Measurements from ENCODE around the gene DCTPP1. TPM values are rescaled to one million over a fixed set of nuclear protein-coding genes. Genes with fewer than 3 reads are reported as not detected.

The DCTPP1 gene
- total RNA-seq, 1 experiment from 2014 or later, result 64.1 TPM

GRCh38 chr16:30457743-30458560 lies 28.1 kb upstream of the DCTPP1 start:
- CTCF ChIA-PET, result interaction anchor here (0.6 kb wide), 1 partner anchor 53 kb away, joined by 4 read pairs; no protein-coding TSS in a partner anchor
- H3K4me2 ChIP-seq (ENCODE audit: low read length), result no peak overlapping the region
- no peak for TF ChIP-seq CTCF (conservative IDR thresholded peaks at IDR 0.05; ENCODE audit: low read depth, low read length)
- no peak for TF ChIP-seq EZH2phosphoT487 (IDR thresholded peaks at IDR 0.05; ENCODE audit: borderline replicate concordance, low read length)
- no peak overlapping the region for H3K4me3 ChIP-seq (ENCODE audit: low read length)
- no peaks in the 10 kb centered on the region for H3K27me3 ChIP-seq (ENCODE audit: low read length)
- H3K9ac ChIP-seq (ENCODE audit: low read length), result no peak overlapping the region
- BruUV-seq (replicated peaks), result no TSS peak
- no peak overlapping the region for H3K27ac ChIP-seq (ENCODE audit: low read length)
- no peaks in the 10 kb centered on the region for H4K20me1 ChIP-seq (ENCODE audit: low read length)
- H3K79me2 ChIP-seq (ENCODE audit: low read length), result no peaks in the 10 kb centered on the region
- intact Hi-C loops (cut with micrococcal nuclease), result no loop called here
- DNase-seq (no peak), ATAC-seq (no peak)
- no peaks in the 10 kb centered on the region for H3K36me3 ChIP-seq (ENCODE audit: low read depth, low read length)
- H3K4me1 ChIP-seq (ENCODE audit: insufficient read depth, low read length), result no peaks in the 10 kb centered on the region
- H3K9me2 ChIP-seq (replicated peaks; ENCODE audit: low read length), result no peaks in the 10 kb centered on the region
- no peak overlapping the region for H2AFZ ChIP-seq (ENCODE audit: low read length)
- H3F3A ChIP-seq (ENCODE audit: low read length, unreplicated experiment), result no peaks in the 10 kb centered on the region
- POLR2A ChIA-PET (ENCODE audit: unreplicated experiment), result no interaction called here
- no peaks in the 10 kb centered on the region for H3K9me3 ChIP-seq (ENCODE audit: low read length)

- CTCF ChIA-PET, result no interaction called here
- no peaks in the 10 kb centered on the region for H3K4me1 ChIP-seq (ENCODE audit: insufficient read depth, low read length)
- BruUV-seq (replicated peaks), result no TSS peak
Observed at GRCh38 chr16:30457256-30457655, 27.4 kb upstream of the DCTPP1 start.

More at GRCh38 chr16:30457256-30457655, 27.4 kb upstream of the DCTPP1 start:
- Histone ChIP-seq H3K9me2 (replicated peaks; ENCODE audit: low read length) (no peaks in the 10 kb centered on the region), H3K4me2 (ENCODE audit: low read length) (no peak overlapping the region), H2AFZ (ENCODE audit: low read length) (no peak overlapping the region), H3K27me3 (ENCODE audit: low read length) (no peaks in the 10 kb centered on the region), H3K36me3 (ENCODE audit: low read depth, low read length) (no peaks in the 10 kb centered on the region), H3K9ac (ENCODE audit: low read length) (no peak overlapping the region), H4K20me1 (ENCODE audit: low read length) (no peaks in the 10 kb centered on the region), H3K9me3 (ENCODE audit: low read length) (no peaks in the 10 kb centered on the region), H3K4me3 (ENCODE audit: low read length) (no peak overlapping the region), H3K79me2 (ENCODE audit: low read length) (no peaks in the 10 kb centered on the region), H3F3A (ENCODE audit: low read length, unreplicated experiment) (no peaks in the 10 kb centered on the region), H3K27ac (ENCODE audit: low read length) (no peak overlapping the region)
- POLR2A ChIA-PET (ENCODE audit: unreplicated experiment), result no interaction called here
- DNase-seq, result no peak
- intact Hi-C loops (cut with micrococcal nuclease), result no loop called here
- ATAC-seq, result no peak
- no peak for TF ChIP-seq CTCF (conservative IDR thresholded peaks at IDR 0.05; ENCODE audit: low read depth, low read length)
- TF ChIP-seq EZH2phosphoT487 (IDR thresholded peaks at IDR 0.05; ENCODE audit: borderline replicate concordance, low read length), result no peak
- TF ChIP-seq EZH2 (IDR thresholded peaks at IDR 0.05; ENCODE audit: low read length, unreplicated experiment), result no peak
